Loucy (cell line): ENCODE results near the gene CCDC59.
A peak's percentile ranks its signal among the peaks of the same experiment; 100 is the strongest.

Source experiments
- H2AFZ ChIP-seq: fragments of 200-600 bp; sonication (generic); 2 replicates; pipeline ENCODE4 v1.6.0; 2016; ENCODE audit warnings: antibody characterized with exemption, mild to moderate bottlenecking, low read length, moderate library complexity
- H3F3A ChIP-seq: fragments of 200-600 bp; 2 replicates; pipeline ENCODE4 v1.6.0; 2016; ENCODE audit warnings: antibody characterized with exemption, low read depth, mild to moderate bottlenecking
- H3K27me3 ChIP-seq: fragments of 200-600 bp; sonication (generic); 2 replicates; pipeline ENCODE4 v1.6.1; 2014; ENCODE audit warnings: low read length, mild to moderate bottlenecking; ENCODE audit not compliant: insufficient read depth, poor library complexity, severe bottlenecking
- H3K36me3 ChIP-seq: fragments of 200-600 bp; sonication (generic); 2 replicates; pipeline ENCODE4 v1.6.1; 2016; ENCODE audit warnings: low read length; ENCODE audit not compliant: insufficient read depth
- H3K4me1 ChIP-seq: fragments of 200-600 bp; sonication (generic); 2 replicates; pipeline ENCODE4 v1.5.1; 2014; ENCODE audit warnings: low read length, mild to moderate bottlenecking; ENCODE audit not compliant: insufficient read depth, poor library complexity, severe bottlenecking
- H3K4me2 ChIP-seq: fragments of 200-600 bp; sonication (generic); 2 replicates; pipeline ENCODE4 v1.6.0; 2014; ENCODE audit warnings: antibody characterized with exemption, low read length, low read depth, mild to moderate bottlenecking; ENCODE audit not compliant: poor library complexity, severe bottlenecking
- H3K4me3 ChIP-seq: fragments of 200-600 bp; sonication (generic); 2 replicates; pipeline ENCODE4 v1.5.1; 2014; ENCODE audit warnings: low read length, mild to moderate bottlenecking, mixed read lengths; ENCODE audit not compliant: poor library complexity, severe bottlenecking
- H3K79me2 ChIP-seq: fragments of 200-600 bp; sonication (generic); 2 replicates; pipeline ENCODE4 v1.6.1; 2014; ENCODE audit warnings: low read length; ENCODE audit not compliant: insufficient read depth
- H3K9ac ChIP-seq: fragments of 200-600 bp; sonication (generic); 2 replicates; pipeline ENCODE4 v1.6.0; 2014; ENCODE audit warnings: mild to moderate bottlenecking, low read depth, low read length, moderate library complexity; ENCODE audit not compliant: poor library complexity, severe bottlenecking
- H3K9me2 ChIP-seq: fragments of 200-600 bp; sonication (generic); replicated peaks from 2 replicates; pipeline ENCODE4 v1.6.1; 2016; ENCODE audit warnings: low read depth, low read length, mixed read lengths
- H3K9me3 ChIP-seq: fragments of 200-600 bp; sonication (generic); 2 replicates; pipeline ENCODE4 v1.6.1; 2014; ENCODE audit warnings: mild to moderate bottlenecking, antibody characterized with exemption, low read length, low read depth; ENCODE audit not compliant: insufficient read depth
- H4K20me1 ChIP-seq: fragments of 200-600 bp; sonication (generic); 2 replicates; pipeline ENCODE4 v1.6.0; 2014; ENCODE audit warnings: antibody characterized with exemption, low read length, mild to moderate bottlenecking; ENCODE audit not compliant: insufficient read depth, poor library complexity, severe bottlenecking
- CTCF ChIP-seq: fragments of 200-600 bp; sonication (generic); conservative IDR thresholded peaks from 2 replicates; pipeline ENCODE4 v1.5.1; 2014; ENCODE audit warnings: mild to moderate bottlenecking, antibody characterized with exemption, low read length
- EZH2phosphoT487 ChIP-seq: fragments of 200-600 bp; IDR thresholded peaks from 2 replicates; pipeline ENCODE4 v1.6.1; 2018; ENCODE audit warnings: antibody characterized with exemption, mild to moderate bottlenecking, moderate library complexity, borderline replicate concordance

The CCDC59 gene

GRCh38 chr12:82358200-82359114 lies at the start of gene CCDC59, which contains the start of gene METTL25:
Gene CCDC59 (minus strand): TSS chr12:82358387. CDS start chr12:82358376, 11 bp downstream.
Gene METTL25 (plus strand): TSS chr12:82358529. CDS start chr12:82358566, 37 bp downstream.
- Histone ChIP-seq H3K9me3 (no peaks in the 10 kb centered on the region), H3K9me2 (no peaks in the 10 kb centered on the region), H3K4me1 (peaks cover 42% of the 10 kb centered on the region), H3K27me3 (peaks cover 5% of the 10 kb centered on the region), H3K4me3 (peak within 1 kb of the TSS; percentile 100), H3K36me3 (peaks cover 13% of the 10 kb centered on the region; the same call in 1 of the 2 replicates), H3K79me2 (peaks cover 36% of the 10 kb centered on the region), H3K9ac (peak within 1 kb of the TSS; percentile 98), H4K20me1 (peaks cover 28% of the 10 kb centered on the region), H3F3A (no peaks in the 10 kb centered on the region), H2AFZ (peak within 1 kb of the TSS; percentile 98), H3K4me2 (peak within 1 kb of the TSS; percentile 92)
- TF ChIP-seq EZH2phosphoT487 (no peak), CTCF (peak; percentile 91)

- no peak overlapping the region for H3K9ac ChIP-seq
- no peak overlapping the region for H3K4me2 ChIP-seq
- H4K20me1 ChIP-seq = no peaks in the 10 kb centered on the region
- H3F3A ChIP-seq = no peaks in the 10 kb centered on the region
- H2AFZ ChIP-seq = no peak overlapping the region
- no peaks in the 10 kb centered on the region for H3K9me3 ChIP-seq
- H3K9me2 ChIP-seq = no peaks in the 10 kb centered on the region
- no peaks in the 10 kb centered on the region for H3K36me3 ChIP-seq
- no peaks in the 10 kb centered on the region for H3K79me2 ChIP-seq
- TF ChIP-seq EZH2phosphoT487 = no peak
- no peak for TF ChIP-seq CTCF
- H3K4me1 ChIP-seq = no peaks in the 10 kb centered on the region
- H3K4me3 ChIP-seq = no peak overlapping the region
- H3K27me3 ChIP-seq = no peaks in the 10 kb centered on the region
Observed at GRCh38 chr12:82407481-82407880, 49.3 kb upstream of the CCDC59 start.

- H3K4me1 ChIP-seq = no peaks in the 10 kb centered on the region
- no peaks in the 10 kb centered on the region for H3F3A ChIP-seq
- no peaks in the 10 kb centered on the region for H4K20me1 ChIP-seq
- no peaks in the 10 kb centered on the region for H3K9me2 ChIP-seq
- H3K9me3 ChIP-seq = no peaks in the 10 kb centered on the region
- no peak overlapping the region for H3K4me3 ChIP-seq
- no peak overlapping the region for H3K9ac ChIP-seq
- no peaks in the 10 kb centered on the region for H3K27me3 ChIP-seq
- no peak for TF ChIP-seq CTCF
- no peak for TF ChIP-seq EZH2phosphoT487
- no peak overlapping the region for H2AFZ ChIP-seq
- H3K79me2 ChIP-seq = no peaks in the 10 kb centered on the region
- no peaks in the 10 kb centered on the region for H3K36me3 ChIP-seq
- no peak overlapping the region for H3K4me2 ChIP-seq
Observed at GRCh38 chr12:82406651-82407050, 48.5 kb upstream of the CCDC59 start.
